GM12874 (cell line): ENCODE data around the gene DHX34.

Experiments used
- CTCF ChIP-seq: IDR thresholded peaks from 2 replicates; pipeline ENCODE4 v1.5.1; 2011; ENCODE audit warnings: low read depth, mild to moderate bottlenecking, control low read depth, low read length, moderate library complexity; ENCODE audit not compliant: insufficient read depth

The DHX34 gene

GRCh38 chr19:47321630-47322029 lies 27.5 kb upstream of the DHX34 start:
- TF ChIP-seq CTCF: no peak

- no peak for TF ChIP-seq CTCF
Measured at GRCh38 chr19:47322058-47322457, 27.1 kb upstream of the DHX34 start.

GRCh38 chr19:47323409-47323808 lies 25.7 kb upstream of the DHX34 start:
- TF ChIP-seq CTCF: no peak

- TF ChIP-seq CTCF: no peak
Measured at GRCh38 chr19:47323872-47324271, 25.2 kb upstream of the DHX34 start.

GRCh38 chr19:47324502-47324901 lies 24.6 kb upstream of the DHX34 start:
- TF ChIP-seq CTCF: no peak

GRCh38 chr19:47330466-47330869 lies 18.6 kb upstream of the DHX34 start:
- TF ChIP-seq CTCF: no peak

GRCh38 chr19:47331490-47331889 lies 17.6 kb upstream of the DHX34 start:
- no peak for TF ChIP-seq CTCF

- no peak for TF ChIP-seq CTCF
Measured at GRCh38 chr19:47331931-47332547, 17.1 kb upstream of the DHX34 start, which contains the start of gene C5AR2. Gene C5AR2 (plus strand): TSS chr19:47332175. CDS start chr19:47340800, 8,625 bp downstream.
